ENCODE measurements around the gene RAD51B.

RAD51B gene

GRCh38 chr14:68164711-68165113, 345.1 kb downstream of the RAD51B start:
- no peak for DNase-seq (ENCODE audit: low read depth)
- no peak for TF ChIP-seq CTCF (conservative IDR thresholded peaks at IDR 0.05; ENCODE audit: low read depth, low read length)
- no peak overlapping the region for H3K4me3 ChIP-seq (ENCODE audit: low read length)

GRCh38 chr14:68165274-68165843, 345.8 kb downstream of the RAD51B start:
- no peak for TF ChIP-seq CTCF (conservative IDR thresholded peaks at IDR 0.05; ENCODE audit: low read depth, low read length)
- H3K4me3 ChIP-seq (ENCODE audit: low read length) = no peak overlapping the region
- no peak for DNase-seq (ENCODE audit: low read depth)

GRCh38 chr14:68166731-68167382, 347.3 kb downstream of the RAD51B start:
- TF ChIP-seq CTCF (conservative IDR thresholded peaks at IDR 0.05; ENCODE audit: low read depth, low read length) = no peak

GRCh38 chr14:68167383-68168087, 348.0 kb downstream of the RAD51B start:
- TF ChIP-seq CTCF (conservative IDR thresholded peaks at IDR 0.05; ENCODE audit: low read depth, low read length) = no peak
- no peak for DNase-seq (ENCODE audit: low read depth)
- H3K4me3 ChIP-seq (ENCODE audit: low read length) = no peak overlapping the region

More at GRCh38 chr14:68166731-68167382, 347.3 kb downstream of the RAD51B start:
- no peak overlapping the region for H3K4me3 ChIP-seq (ENCODE audit: low read length)
- DNase-seq (ENCODE audit: low read depth) = no peak

GRCh38 chr14:68168460-68169109, 349.0 kb downstream of the RAD51B start:
- no peak for DNase-seq (ENCODE audit: low read depth)
- no peak overlapping the region for H3K4me3 ChIP-seq (ENCODE audit: low read length)
- no peak for TF ChIP-seq CTCF (conservative IDR thresholded peaks at IDR 0.05; ENCODE audit: low read depth, low read length)

GRCh38 chr14:68172216-68172615, 352.6 kb downstream of the RAD51B start:
- DNase-seq (ENCODE audit: low read depth) = no peak
- no peak for TF ChIP-seq CTCF (conservative IDR thresholded peaks at IDR 0.05; ENCODE audit: low read depth, low read length)
- H3K4me3 ChIP-seq (ENCODE audit: low read length) = no peak overlapping the region
